H7 (cell line): ENCODE measurements around the gene PYGB. TPM values are rescaled to one million over a fixed set of nuclear protein-coding genes. Genes with fewer than 3 reads are reported as not detected.

ENCODE experiments used
- DNase-seq: peaks from one replicate; pipeline ENCODE4 v3.0.0; 2012
- H3K27me3 ChIP-seq: 2 replicates; pipeline ENCODE4 v1.6.0; 2011; ENCODE audit warnings: mild to moderate bottlenecking, low read length; ENCODE audit not compliant: control insufficient read depth, insufficient read depth
- H3K36me3 ChIP-seq: replicated peaks from 2 replicates; pipeline ENCODE4 v1.5.1; 2011; ENCODE audit warnings: low read length; ENCODE audit not compliant: control insufficient read depth, insufficient read depth
- H3K4me3 ChIP-seq: 2 replicates; pipeline ENCODE4 v1.5.1; 2011; ENCODE audit warnings: low read depth, mild to moderate bottlenecking, control low read depth, low read length, moderate library complexity; ENCODE audit not compliant: insufficient read depth
- total RNA-seq: library from RNA; depleted of rRNA; stranded (reverse); fragments of >200 nt; shearing (Covaris generic); gene quantifications from 2 replicates; pipeline ENCODE4 v1.2.3, GENCODE V29; 2014; rRNA removed

Gene PYGB
- total RNA-seq: 52.0 and 57.1 TPM in 2 replicates

DNA sequence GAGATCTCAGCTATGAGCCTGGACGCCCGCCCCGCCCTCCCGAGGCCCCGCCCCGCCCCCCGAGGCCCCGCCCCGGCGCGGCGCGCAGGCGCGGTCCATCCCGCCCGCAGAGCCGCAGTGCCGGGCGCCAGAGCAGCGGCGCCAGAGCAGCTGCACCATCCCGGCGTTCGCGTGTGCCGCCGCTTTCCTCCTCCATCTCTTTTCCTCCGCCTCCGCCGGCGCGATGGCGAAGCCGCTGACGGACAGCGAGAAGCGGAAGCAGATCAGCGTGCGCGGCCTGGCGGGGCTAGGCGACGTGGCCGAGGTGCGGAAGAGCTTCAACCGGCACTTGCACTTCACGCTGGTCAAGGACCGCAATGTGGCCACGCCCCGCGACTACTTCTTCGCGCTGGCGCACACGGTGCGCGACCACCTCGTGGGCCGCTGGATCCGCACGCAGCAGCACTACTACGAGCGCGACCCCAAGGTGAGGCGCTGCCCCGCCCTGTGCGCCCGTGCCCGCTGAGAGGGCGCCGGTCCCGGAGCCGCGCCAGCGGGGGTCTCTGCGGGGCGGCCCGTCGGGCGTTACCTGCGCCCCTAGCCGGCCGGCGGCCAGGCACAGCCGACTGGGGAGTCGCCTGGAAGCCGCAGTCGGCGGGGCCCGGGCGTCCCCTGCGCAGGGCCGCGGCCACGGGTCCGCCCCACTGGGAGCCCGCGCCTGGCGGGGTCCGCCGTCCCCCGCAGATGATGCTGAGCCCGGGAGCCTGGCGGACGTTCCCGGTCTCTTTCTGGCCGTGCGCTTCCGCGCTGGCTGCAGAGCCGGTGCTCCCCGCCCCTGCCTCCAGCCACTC is at the start of gene PYGB:
Gene PYGB (plus strand): TSS at position 130 of the 830 bp plus-strand sequence. CDS start 94 bp downstream, at position 224.
- Histone ChIP-seq H3K36me3 (no peaks in the 10 kb centered on the region; the same call in none of the 2 replicates), H3K27me3 (peaks cover 7% of the 10 kb centered on the region), H3K4me3 (peak within 1 kb of the TSS; percentile 90)
- peak; percentile 99 for DNase-seq

DNA sequence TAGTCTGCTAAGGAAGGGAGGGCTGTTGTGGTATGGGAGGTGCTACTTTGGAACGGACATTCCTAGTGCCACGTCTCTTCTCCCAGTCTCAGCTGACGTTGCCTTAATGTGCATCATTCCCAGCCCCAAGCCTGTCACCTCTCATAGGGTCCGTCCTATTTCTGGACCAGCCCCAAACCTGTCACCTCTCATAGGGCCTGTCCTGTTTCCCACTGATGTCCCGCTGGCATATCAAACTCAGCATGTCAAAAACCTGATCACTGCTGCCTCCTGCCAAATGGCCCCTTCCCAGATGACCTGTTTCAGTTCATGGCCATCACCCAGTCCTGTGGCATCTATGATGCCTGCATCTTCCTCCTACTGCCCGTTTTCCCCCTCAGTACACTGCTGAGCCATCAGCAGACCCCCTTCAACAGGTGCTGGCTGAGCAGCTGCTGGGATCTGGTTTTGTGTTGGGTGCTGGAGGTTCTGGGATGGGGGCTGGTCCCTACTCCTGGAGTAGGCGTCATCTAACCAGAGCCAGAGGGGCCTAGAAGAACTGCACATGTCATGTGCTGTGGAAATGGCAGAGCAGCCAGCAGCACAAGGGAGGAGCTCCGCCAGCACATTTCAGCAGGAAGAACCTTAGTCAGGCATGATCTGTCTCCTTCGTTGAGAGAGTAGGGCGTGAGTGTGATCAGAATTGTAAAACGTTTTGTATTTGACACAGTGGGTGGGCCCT is 49.1 kb upstream of the PYGB start:
- Histone ChIP-seq H3K36me3 (no peaks in the 10 kb centered on the region), H3K4me3 (no peak overlapping the region), H3K27me3 (peaks cover 5% of the 10 kb centered on the region)
- DNase-seq: no peak

DNA sequence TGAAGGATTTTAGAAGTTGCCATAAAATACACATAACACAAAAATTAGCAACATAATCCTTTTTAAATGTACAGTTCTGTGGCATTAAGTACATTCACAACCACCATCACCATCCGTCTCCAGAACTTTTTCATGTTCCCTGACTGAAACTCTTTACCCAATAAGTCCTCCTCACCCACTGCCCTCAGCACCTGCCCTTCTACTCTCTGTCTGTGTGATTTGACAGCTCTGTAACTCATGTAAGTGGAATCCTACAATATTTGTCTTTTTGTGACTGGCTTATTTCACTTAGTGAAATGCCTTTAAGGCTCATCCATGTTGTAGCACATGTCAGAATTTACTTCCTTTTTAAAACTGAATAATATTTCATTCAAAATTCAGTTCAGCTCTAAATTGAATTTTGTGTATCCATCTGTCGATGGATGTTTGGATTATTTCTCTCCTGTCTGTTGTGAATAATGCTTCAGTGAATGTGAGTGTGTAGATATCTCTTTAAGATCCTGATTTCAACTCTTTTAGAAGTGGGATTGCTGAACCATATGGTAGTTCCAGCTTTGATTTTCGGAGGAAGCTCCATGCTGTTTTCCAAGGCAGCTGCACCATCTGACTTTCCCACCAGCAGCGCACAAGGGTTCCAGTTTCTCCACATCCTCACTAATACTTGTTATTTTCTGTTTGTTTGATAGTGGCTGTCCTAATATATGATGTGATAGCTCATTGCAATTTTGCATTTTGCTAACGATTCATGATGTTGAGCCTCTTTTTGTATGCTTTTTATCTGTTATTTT is 48.2 kb upstream of the PYGB start:
- H3K4me3 ChIP-seq: no peak overlapping the region
- no peaks in the 10 kb centered on the region for H3K36me3 ChIP-seq
- DNase-seq: no peak
- H3K27me3 ChIP-seq: peaks cover 5% of the 10 kb centered on the region

DNA sequence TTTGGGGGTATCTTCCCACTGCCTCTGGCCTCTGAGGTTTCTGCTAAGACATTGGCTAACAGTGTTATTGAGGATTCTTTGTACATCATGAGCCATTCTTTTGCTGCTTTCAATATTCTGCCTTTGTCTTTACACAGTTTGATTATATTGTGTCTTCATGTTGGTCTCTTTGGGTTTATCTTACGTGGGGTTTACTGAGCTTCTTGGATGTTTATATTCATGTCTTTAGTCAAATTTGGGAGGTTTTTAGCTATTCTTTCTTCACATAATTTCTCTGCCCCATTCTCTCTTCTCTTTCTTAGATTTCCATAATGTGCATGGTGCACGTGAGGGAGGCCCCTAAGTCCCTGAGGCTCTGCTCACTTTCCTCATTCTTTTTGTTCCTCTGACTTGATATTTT is 44.8 kb upstream of the PYGB start:
- no peak for DNase-seq
- H3K36me3 ChIP-seq: no peaks in the 10 kb centered on the region

DNA sequence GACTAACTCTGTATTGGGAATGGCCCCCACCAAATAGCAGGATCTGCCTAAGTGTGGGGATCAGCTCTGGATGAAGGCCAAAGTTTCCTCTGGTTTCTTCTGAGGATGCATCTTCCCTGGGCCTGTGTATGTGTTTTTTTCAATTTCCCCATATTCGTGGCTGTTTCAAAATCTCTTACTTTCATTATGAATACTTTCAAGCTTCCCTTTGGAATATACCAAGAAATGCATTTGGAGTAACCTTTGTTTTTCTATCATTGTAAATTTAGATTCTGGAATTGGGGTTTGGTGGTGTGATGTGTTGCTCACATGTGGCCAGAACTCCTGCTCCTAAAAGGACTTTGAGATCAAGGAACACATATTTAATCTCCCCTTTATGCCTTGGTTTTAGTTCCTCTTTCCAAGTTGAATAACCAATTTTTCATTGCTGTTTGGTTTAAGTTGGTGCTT is 44.0 kb upstream of the PYGB start:
- no peaks in the 10 kb centered on the region for H3K27me3 ChIP-seq
- H3K36me3 ChIP-seq: no peaks in the 10 kb centered on the region
- no peak overlapping the region for H3K4me3 ChIP-seq
- DNase-seq: no peak

More for the DNA sequence above, 44.8 kb upstream of the PYGB start:
- no peaks in the 10 kb centered on the region for H3K27me3 ChIP-seq
- H3K4me3 ChIP-seq: no peak overlapping the region

DNA sequence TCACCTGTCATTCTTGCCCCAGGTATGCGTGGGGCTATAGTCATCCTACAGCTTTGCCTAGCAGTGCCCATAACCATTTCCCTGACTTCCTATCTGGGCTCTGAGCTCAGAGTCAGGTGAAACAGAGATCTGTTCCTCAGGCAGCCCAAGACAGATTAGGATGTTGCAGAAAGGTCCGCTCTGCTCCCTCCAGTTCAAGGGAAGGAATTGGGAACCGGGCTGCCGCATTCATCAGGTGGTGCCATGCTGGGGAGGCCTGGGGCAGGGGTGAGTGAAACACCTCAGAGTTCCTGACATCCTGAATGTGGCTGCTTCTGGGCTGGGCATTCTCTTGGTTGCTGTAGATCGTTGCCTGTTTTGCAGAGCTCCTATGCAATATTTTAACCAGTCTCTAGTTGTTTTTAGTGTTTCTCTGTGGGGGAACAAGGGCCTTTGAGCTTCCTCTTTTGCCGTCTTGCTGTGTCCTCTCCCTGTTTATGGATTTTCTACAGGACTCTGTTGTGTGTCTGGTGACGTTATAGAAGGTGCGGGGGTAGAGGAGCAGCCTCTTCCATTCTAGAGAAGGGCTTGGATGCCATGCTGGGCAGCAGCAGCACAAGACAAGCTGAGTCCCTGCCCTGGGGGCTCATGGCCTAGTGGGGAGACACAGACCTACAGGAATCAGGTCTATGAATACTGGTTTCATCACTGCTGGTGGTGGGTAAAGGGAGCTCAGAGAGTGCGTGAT is 43.2 kb upstream of the PYGB start:
- DNase-seq: peak; percentile 42
- Histone ChIP-seq H3K27me3 (no peaks in the 10 kb centered on the region), H3K4me3 (no peak overlapping the region), H3K36me3 (no peaks in the 10 kb centered on the region)

DNA sequence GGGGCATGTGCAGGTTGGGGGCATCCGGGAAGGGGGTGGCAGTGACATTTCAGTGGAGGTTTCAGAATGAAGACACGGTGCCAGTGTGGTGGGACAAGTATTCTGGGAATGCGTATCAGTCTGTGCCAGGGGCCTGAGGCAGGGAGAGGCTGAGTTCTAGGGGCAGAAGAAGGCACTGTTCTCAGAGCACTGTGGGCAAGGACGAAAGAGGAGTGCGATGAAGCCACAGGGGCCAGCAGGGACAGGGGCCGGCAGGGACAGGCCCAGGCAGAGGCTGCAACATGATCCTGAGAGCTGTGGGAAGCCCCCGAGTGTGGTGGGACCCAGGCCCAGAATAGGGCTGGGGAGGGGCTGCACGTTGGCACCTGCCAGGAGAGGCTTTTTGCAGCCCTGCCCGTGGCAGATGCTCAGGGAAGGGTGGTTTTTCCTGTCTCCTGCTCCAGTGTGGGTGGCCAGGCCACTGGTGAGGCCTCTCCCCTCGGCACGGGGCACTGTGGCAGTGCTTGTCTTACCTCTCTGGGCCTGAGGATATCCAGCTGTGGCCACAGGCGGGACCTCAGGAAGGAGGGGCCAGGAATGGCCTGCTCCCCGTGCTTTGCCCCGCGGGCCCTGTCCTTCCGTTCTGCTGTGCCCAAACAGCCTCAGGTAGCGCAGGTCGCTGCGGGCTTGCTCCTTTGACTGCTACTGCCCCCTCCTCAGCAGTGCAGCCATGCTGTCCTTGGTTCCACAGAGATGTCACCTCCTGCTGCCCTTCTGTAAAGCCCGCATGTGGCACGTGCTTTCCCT is 42.4 kb upstream of the PYGB start:
- Histone ChIP-seq H3K4me3 (no peak overlapping the region), H3K36me3 (no peaks in the 10 kb centered on the region), H3K27me3 (no peaks in the 10 kb centered on the region)
- DNase-seq: peak; percentile 70

DNA sequence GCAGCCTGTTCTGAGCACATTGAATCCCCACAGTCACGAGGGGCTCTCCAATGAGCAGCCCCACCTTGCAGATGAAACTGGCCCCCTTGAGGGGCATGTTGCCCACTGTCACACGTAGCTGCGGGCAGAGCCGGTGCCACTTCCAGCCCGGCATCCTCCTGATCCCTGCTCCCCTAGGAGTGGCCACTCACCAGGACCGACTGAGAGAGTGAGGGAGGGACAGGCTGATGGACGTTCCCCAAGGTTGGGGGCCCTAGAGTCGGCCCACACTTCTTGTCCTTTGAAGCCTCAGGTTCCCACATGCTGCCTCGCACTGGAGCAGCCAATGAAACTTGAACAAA is 41.9 kb upstream of the PYGB start:
- DNase-seq: no peak
- Histone ChIP-seq H3K4me3 (no peak overlapping the region), H3K27me3 (no peaks in the 10 kb centered on the region), H3K36me3 (no peaks in the 10 kb centered on the region)

DNA sequence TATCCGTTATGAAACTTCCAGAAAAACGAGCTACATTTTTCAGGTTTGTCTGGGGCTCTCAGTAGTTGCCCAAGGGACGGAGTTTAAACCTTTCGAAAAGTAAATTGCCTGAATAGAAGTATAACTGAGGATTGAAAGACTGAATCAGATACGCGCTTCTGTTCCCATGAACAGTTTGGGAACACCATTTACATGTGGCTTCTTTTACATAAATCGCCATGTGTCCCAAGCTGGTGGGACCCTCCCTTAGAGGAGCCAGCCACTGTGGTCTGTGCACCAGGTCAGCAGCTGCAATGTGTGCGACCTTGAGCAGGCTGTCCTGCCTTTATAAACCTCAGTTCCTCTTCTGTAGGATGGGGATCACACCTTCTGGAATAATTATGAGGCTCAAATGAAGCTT is 41.3 kb upstream of the PYGB start:
- Histone ChIP-seq H3K4me3 (no peak overlapping the region), H3K36me3 (no peaks in the 10 kb centered on the region; the same call in 1 of the 2 replicates), H3K27me3 (no peaks in the 10 kb centered on the region)
- no peak for DNase-seq

DNA sequence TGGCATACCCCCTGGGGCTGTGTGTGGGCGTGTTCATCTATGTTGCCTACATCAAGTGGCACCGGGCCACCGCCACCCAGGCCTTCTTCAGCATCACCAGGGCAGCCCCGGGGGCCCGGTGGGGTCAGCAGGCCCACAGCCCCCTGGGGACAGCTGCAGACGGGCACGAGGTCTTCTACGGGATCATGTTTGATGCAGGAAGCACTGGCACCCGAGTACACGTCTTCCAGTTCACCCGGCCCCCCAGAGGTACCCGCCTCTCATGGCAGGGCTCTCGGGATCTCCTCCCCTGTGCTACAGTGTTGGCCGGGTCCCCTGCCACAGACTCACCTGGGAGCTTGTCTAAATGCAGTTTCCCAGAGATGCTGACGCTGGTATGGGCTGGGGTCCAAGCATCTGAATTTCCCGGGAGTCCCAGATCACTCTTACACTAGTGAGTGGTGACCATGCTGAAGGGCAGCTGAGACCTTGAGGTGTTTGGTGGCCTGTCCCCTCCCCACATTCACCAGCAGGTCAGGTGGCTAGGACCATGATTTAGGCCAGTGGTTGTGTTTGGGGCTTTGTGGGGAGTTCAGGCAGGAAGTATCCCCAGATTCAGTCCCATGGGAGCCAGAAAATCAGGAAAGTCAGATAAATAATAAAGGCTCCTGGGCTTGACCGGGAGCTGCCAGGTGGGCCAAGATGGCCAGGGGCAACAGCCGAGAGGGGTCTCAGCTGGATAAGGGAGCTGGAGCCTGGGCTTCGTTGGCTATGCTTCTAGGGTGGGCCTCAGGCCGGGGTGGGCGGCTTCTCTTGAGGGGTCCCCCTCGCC is 40.5 kb upstream of the PYGB start:
- H3K27me3 ChIP-seq: no peaks in the 10 kb centered on the region
- no peak for DNase-seq
- H3K36me3 ChIP-seq: no peaks in the 10 kb centered on the region; the same call in 1 of the 2 replicates
- H3K4me3 ChIP-seq: no peak overlapping the region

DNA sequence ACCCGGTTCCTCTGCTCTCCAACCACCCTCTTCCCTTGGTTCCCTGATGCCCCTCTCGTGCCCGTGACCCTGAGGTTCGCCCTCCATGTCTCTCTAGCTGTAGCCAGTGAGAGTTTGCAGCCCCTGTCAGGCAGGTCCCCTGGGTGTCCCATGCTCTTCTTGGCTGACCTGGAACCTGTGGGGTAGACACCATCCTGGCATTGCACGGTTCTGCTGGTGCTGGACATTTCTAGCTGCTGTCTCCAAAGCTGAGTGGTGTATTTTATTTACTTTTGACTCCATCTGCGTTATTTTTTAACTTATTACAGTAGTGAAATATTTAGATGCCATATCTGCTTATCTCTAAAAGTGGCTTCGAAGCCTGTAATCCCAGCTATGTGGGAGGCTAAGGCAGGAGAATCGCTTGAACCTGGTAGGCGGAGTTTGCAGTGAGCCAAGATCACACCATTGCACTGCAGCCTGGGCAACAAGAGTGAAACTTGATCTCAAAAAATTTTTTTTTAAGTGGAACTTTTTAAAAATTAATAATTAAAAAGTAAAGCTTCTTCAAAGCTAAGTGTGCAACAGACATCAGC is 39.8 kb upstream of the PYGB start:
- H3K4me3 ChIP-seq: no peak overlapping the region
- DNase-seq: no peak
- H3K27me3 ChIP-seq: no peaks in the 10 kb centered on the region
- no peaks in the 10 kb centered on the region; the same call in none of the 2 replicates for H3K36me3 ChIP-seq

DNA sequence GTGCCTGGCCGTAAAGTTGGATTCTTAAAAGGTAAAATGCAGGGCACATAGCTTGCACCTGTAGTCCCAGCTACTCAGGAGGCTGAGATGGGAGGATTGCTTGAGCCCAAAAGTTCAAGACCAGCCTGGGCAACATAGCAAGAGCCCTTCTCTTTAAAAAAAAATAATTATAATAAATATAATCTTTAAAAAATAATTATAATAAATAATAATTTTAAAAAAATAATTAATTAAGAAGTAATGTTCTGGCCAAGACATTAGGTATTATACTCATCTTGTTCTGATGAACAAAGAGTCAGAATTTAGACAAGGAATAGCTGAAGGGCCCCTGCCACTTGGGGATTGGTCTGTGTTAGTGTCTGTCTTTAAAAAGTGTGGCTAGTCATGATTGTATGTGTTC is 38.5 kb upstream of the PYGB start:
- Histone ChIP-seq H3K4me3 (no peak overlapping the region), H3K36me3 (no peaks in the 10 kb centered on the region; the same call in none of the 2 replicates), H3K27me3 (no peaks in the 10 kb centered on the region)
- no peak for DNase-seq
